ENCODE data around the gene PCDHB13.
"Not testable (repeated sequence)": the region's sequence is repeated elsewhere in the genome, so short reads cannot be mapped to it uniquely, and the experiment has no call there.

Gene PCDHB13

GRCh38 chr5:141192110-141192725 is 21.5 kb upstream of the PCDHB13 start, which contains the start of gene PCDHB10:
Gene PCDHB10 (plus strand): TSS chr5:141192353. CDS start chr5:141192553, 200 bp downstream.
- peaks cover 33% of the 10 kb centered on the region for H3K27me3 Mint-ChIP-seq

GRCh38 chr5:141194332-141194731 is 19.4 kb upstream of the PCDHB13 start:
- H3K27me3 Mint-ChIP-seq, result peaks cover 33% of the 10 kb centered on the region
- peaks cover 14% of the 10 kb centered on the region for H3K36me3 Mint-ChIP-seq
- H3K4me3 Mint-ChIP-seq; H3K4me1 Mint-ChIP-seq (ENCODE audit: low read depth); H3K27ac Mint-ChIP-seq: not testable (repeated sequence)
- H3K9me3 Mint-ChIP-seq (ENCODE audit: low read depth), result peaks cover 40% of the 10 kb centered on the region

More at GRCh38 chr5:141192110-141192725, 21.5 kb upstream of the PCDHB13 start, which contains the start of gene PCDHB10:
- H3K4me1 Mint-ChIP-seq (ENCODE audit: low read depth), result no peaks in the 10 kb centered on the region
- H3K9me3 Mint-ChIP-seq (ENCODE audit: low read depth), result peaks cover 28% of the 10 kb centered on the region
- H3K36me3 Mint-ChIP-seq, result peaks cover 16% of the 10 kb centered on the region
- no peak within 1 kb of the TSS for H3K27ac Mint-ChIP-seq
- no peak within 1 kb of the TSS for H3K4me3 Mint-ChIP-seq

GRCh38 chr5:141196363-141196762 is 17.4 kb upstream of the PCDHB13 start:
- no peak overlapping the region for H3K27ac Mint-ChIP-seq
- no peaks in the 10 kb centered on the region for H3K4me1 Mint-ChIP-seq (ENCODE audit: low read depth)
- peaks cover 42% of the 10 kb centered on the region for H3K9me3 Mint-ChIP-seq (ENCODE audit: low read depth)
- no peak overlapping the region for H3K4me3 Mint-ChIP-seq
- peaks cover 15% of the 10 kb centered on the region for H3K36me3 Mint-ChIP-seq
- H3K27me3 Mint-ChIP-seq, result peaks cover 44% of the 10 kb centered on the region

- H3K9me3 Mint-ChIP-seq (ENCODE audit: low read depth), result peaks cover 31% of the 10 kb centered on the region
- H3K4me3 Mint-ChIP-seq, result no peak within 1 kb of the TSS
- H3K27ac Mint-ChIP-seq, result no peak within 1 kb of the TSS
- H3K4me1 Mint-ChIP-seq (ENCODE audit: low read depth), result no peaks in the 10 kb centered on the region
- peaks cover 10% of the 10 kb centered on the region for H3K36me3 Mint-ChIP-seq
- H3K27me3 Mint-ChIP-seq, result peaks cover 32% of the 10 kb centered on the region
These were observed 14.1 kb upstream of the PCDHB13 start, which contains the start of gene PCDHB11 for GRCh38 chr5:141199359-141200235. Gene PCDHB11 (plus strand): TSS chr5:141199627. CDS start chr5:141199775, 148 bp downstream.

- H3K27me3 Mint-ChIP-seq, result peaks cover 31% of the 10 kb centered on the region
- not testable (repeated sequence) for H3K27ac Mint-ChIP-seq; H3K36me3 Mint-ChIP-seq; H3K4me3 Mint-ChIP-seq; H3K4me1 Mint-ChIP-seq (ENCODE audit: low read depth)
- peaks cover 26% of the 10 kb centered on the region for H3K9me3 Mint-ChIP-seq (ENCODE audit: low read depth)
These were observed 12.6 kb upstream of the PCDHB13 start for GRCh38 chr5:141201126-141201525.

GRCh38 chr5:141201646-141202045 is 12.1 kb upstream of the PCDHB13 start:
- not testable (repeated sequence) for H3K4me1 Mint-ChIP-seq (ENCODE audit: low read depth); H3K27ac Mint-ChIP-seq; H3K4me3 Mint-ChIP-seq; H3K36me3 Mint-ChIP-seq
- Mint-ChIP-seq H3K9me3 (ENCODE audit: low read depth) (peaks cover 21% of the 10 kb centered on the region), H3K27me3 (peaks cover 35% of the 10 kb centered on the region)

- H3K4me1 Mint-ChIP-seq (ENCODE audit: low read depth), result no peaks in the 10 kb centered on the region
- peaks cover 44% of the 10 kb centered on the region for H3K27me3 Mint-ChIP-seq
- H3K36me3 Mint-ChIP-seq, result peaks cover 2% of the 10 kb centered on the region
- no peak within 1 kb of the TSS for H3K4me3 Mint-ChIP-seq
- no peak within 1 kb of the TSS for H3K27ac Mint-ChIP-seq
- H3K9me3 Mint-ChIP-seq (ENCODE audit: low read depth), result no peaks in the 10 kb centered on the region
These were observed 5.2 kb upstream of the PCDHB13 start, which contains the start of gene PCDHB12 for GRCh38 chr5:141208478-141208877. Gene PCDHB12 (plus strand): TSS chr5:141208719. CDS start chr5:141208908, 189 bp downstream.

- not testable (repeated sequence) for H3K36me3 Mint-ChIP-seq; H3K27ac Mint-ChIP-seq; H3K4me3 Mint-ChIP-seq; H3K9me3 Mint-ChIP-seq (ENCODE audit: low read depth); H3K4me1 Mint-ChIP-seq (ENCODE audit: low read depth)
- peaks cover 56% of the 10 kb centered on the region for H3K27me3 Mint-ChIP-seq
These were observed 3.4 kb upstream of the PCDHB13 start for GRCh38 chr5:141210281-141210680.

- H3K4me1 Mint-ChIP-seq (ENCODE audit: low read depth); H3K27ac Mint-ChIP-seq; H3K9me3 Mint-ChIP-seq (ENCODE audit: low read depth); H3K36me3 Mint-ChIP-seq; H3K4me3 Mint-ChIP-seq: not testable (repeated sequence)
- peaks cover 55% of the 10 kb centered on the region for H3K27me3 Mint-ChIP-seq
These were observed 2.9 kb upstream of the PCDHB13 start for GRCh38 chr5:141210849-141211248.

GRCh38 chr5:141214583-141214982 is 864 bp downstream of the PCDHB13 start:
- Mint-ChIP-seq H3K36me3 (peaks cover 13% of the 10 kb centered on the region), H3K27me3 (peaks cover 44% of the 10 kb centered on the region), H3K9me3 (ENCODE audit: low read depth) (peaks cover 22% of the 10 kb centered on the region)
- H3K4me3 Mint-ChIP-seq; H3K4me1 Mint-ChIP-seq (ENCODE audit: low read depth); H3K27ac Mint-ChIP-seq: not testable (repeated sequence)

- Mint-ChIP-seq H3K27me3 (peaks cover 46% of the 10 kb centered on the region), H3K36me3 (peaks cover 15% of the 10 kb centered on the region), H3K9me3 (ENCODE audit: low read depth) (peaks cover 30% of the 10 kb centered on the region)
- not testable (repeated sequence) for H3K27ac Mint-ChIP-seq; H3K4me1 Mint-ChIP-seq (ENCODE audit: low read depth); H3K4me3 Mint-ChIP-seq
These were observed 1.8 kb downstream of the PCDHB13 start for GRCh38 chr5:141215504-141215903.

- peaks cover 30% of the 10 kb centered on the region for H3K9me3 Mint-ChIP-seq (ENCODE audit: low read depth)
- H3K4me3 Mint-ChIP-seq; H3K27ac Mint-ChIP-seq; H3K4me1 Mint-ChIP-seq (ENCODE audit: low read depth): not testable (repeated sequence)
- H3K27me3 Mint-ChIP-seq, result peaks cover 47% of the 10 kb centered on the region
- peaks cover 15% of the 10 kb centered on the region for H3K36me3 Mint-ChIP-seq
These were observed 2.3 kb downstream of the PCDHB13 start for GRCh38 chr5:141216035-141216434.

GRCh38 chr5:141223112-141223783 is 9.5 kb downstream of the PCDHB13 start, which contains the start of gene PCDHB14:
Gene PCDHB14 (plus strand): TSS chr5:141223343. CDS start chr5:141223506, 163 bp downstream.
- peaks cover 8% of the 10 kb centered on the region for H3K4me1 Mint-ChIP-seq (ENCODE audit: low read depth)
- H3K27me3 Mint-ChIP-seq, result peaks cover 51% of the 10 kb centered on the region
- H3K27ac Mint-ChIP-seq, result no peak within 1 kb of the TSS
- peaks cover 33% of the 10 kb centered on the region for H3K9me3 Mint-ChIP-seq (ENCODE audit: low read depth)
- no peak within 1 kb of the TSS for H3K4me3 Mint-ChIP-seq
- H3K36me3 Mint-ChIP-seq, result peaks cover 19% of the 10 kb centered on the region

- not testable (repeated sequence) for H3K27ac Mint-ChIP-seq; H3K4me3 Mint-ChIP-seq; H3K4me1 Mint-ChIP-seq (ENCODE audit: low read depth)
- H3K9me3 Mint-ChIP-seq (ENCODE audit: low read depth), result peaks cover 26% of the 10 kb centered on the region
- peaks cover 19% of the 10 kb centered on the region for H3K36me3 Mint-ChIP-seq
- H3K27me3 Mint-ChIP-seq, result peaks cover 42% of the 10 kb centered on the region
These were observed 11.1 kb downstream of the PCDHB13 start for GRCh38 chr5:141224844-141225243.

- peaks cover 17% of the 10 kb centered on the region for H3K36me3 Mint-ChIP-seq
- H3K9me3 Mint-ChIP-seq (ENCODE audit: low read depth), result peaks cover 21% of the 10 kb centered on the region
- H3K27me3 Mint-ChIP-seq, result peaks cover 37% of the 10 kb centered on the region
- H3K4me3 Mint-ChIP-seq; H3K27ac Mint-ChIP-seq; H3K4me1 Mint-ChIP-seq (ENCODE audit: low read depth): not testable (repeated sequence)
These were observed 11.7 kb downstream of the PCDHB13 start for GRCh38 chr5:141225421-141225820.
